ENCODE data around the gene MYH11. TPM values are rescaled to one million over a fixed set of nuclear protein-coding genes. Genes with fewer than 3 reads are reported as not detected.

MYH11 gene
- total RNA-seq, 1 experiment from 2014 or later, result not detected

DNA sequence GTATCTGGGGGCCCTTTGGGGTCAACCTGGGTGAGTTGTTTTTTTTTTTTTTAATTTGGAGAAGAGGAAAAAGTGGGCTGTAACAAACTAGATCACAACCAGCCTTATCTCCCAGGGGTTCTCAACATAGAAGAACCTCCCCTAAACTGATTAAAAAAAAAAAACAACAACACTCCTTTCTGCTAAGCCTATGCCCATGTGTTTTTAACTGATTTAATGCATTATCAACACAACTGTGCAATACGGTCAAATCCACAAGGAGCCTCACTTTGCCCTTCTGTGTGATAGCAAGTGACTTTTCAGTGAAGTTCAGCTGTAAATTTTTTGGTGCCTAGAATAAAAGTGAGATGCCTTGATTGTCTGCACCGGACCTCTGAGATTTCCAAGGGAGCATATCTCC, 646 bp downstream of the MYH11 start:
- Histone ChIP-seq H3K9me3 (no peaks in the 10 kb centered on the region), H3K27me3 (replicated peaks; ENCODE audit: control insufficient read depth, insufficient read depth, low read length) (no peaks in the 10 kb centered on the region), H3K4me1 (no peaks in the 10 kb centered on the region), H3K4me3 (ENCODE audit: low read depth, low read length) (no peak overlapping the region), H3K36me3 (ENCODE audit: control insufficient read depth, insufficient read depth, low read length) (no peaks in the 10 kb centered on the region)
- intact Hi-C loops (cut with micrococcal nuclease; ENCODE audit: unreplicated experiment), result no loop called here
- Mint-ChIP-seq H3K36me3 (ENCODE audit: insufficient read depth, unreplicated experiment) (no peaks in the 10 kb centered on the region), H3K27me3 (ENCODE audit: insufficient read depth, unreplicated experiment) (peaks cover 16% of the 10 kb centered on the region), H3K9me3 (ENCODE audit: unreplicated experiment) (no peaks in the 10 kb centered on the region), H3K4me1 (ENCODE audit: low read depth, unreplicated experiment) (peaks cover 9% of the 10 kb centered on the region), H3K27ac (ENCODE audit: unreplicated experiment) (no peak overlapping the region), H3K4me3 (ENCODE audit: unreplicated experiment) (no peak overlapping the region)
- no peak for TF ChIP-seq CTCF (IDR thresholded peaks at IDR 0.05; ENCODE audit: insufficient read depth in 1 of 2, low read depth in 1 of 2, low read length in 1 of 2, severe bottlenecking in 1 of 2, unreplicated experiment in 1 of 2)
- no peak for DNase-seq
- CTCF ChIA-PET, result no interaction called here
- POLR2A ChIA-PET, result no interaction called here
- no TSS peak for BruUV-seq (replicated peaks)

DNA sequence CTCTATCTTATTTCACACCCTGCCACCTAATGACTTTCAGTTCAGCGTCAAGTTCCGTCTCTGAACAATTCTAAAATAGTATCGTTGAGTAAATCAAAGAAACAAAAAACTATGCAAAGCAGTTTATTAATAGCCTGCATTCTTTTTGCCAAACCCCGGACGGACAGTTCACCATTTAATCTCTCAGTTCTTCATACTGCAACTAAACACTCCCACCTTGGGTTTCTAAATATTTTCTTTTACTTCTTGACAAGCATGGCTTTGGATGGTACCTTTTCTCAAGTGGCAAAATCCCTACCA, 1.2 kb downstream of the MYH11 start:
- H3K27me3 ChIP-seq (replicated peaks; ENCODE audit: control insufficient read depth, insufficient read depth, low read length), result no peaks in the 10 kb centered on the region
- H3K4me3 ChIP-seq (ENCODE audit: low read depth, low read length), result no peak overlapping the region
- no peaks in the 10 kb centered on the region for H3K4me1 ChIP-seq
- Mint-ChIP-seq H3K4me1 (ENCODE audit: low read depth, unreplicated experiment) (peaks cover 9% of the 10 kb centered on the region), H3K27me3 (ENCODE audit: insufficient read depth, unreplicated experiment) (peaks cover 16% of the 10 kb centered on the region), H3K27ac (ENCODE audit: unreplicated experiment) (no peak overlapping the region), H3K9me3 (ENCODE audit: unreplicated experiment) (no peaks in the 10 kb centered on the region), H3K36me3 (ENCODE audit: insufficient read depth, unreplicated experiment) (no peaks in the 10 kb centered on the region), H3K4me3 (ENCODE audit: unreplicated experiment) (no peak overlapping the region)
- DNase-seq, result no peak
- TF ChIP-seq CTCF (IDR thresholded peaks at IDR 0.05; ENCODE audit: insufficient read depth in 1 of 2, low read depth in 1 of 2, low read length in 1 of 2, severe bottlenecking in 1 of 2, unreplicated experiment in 1 of 2), result no peak
- BruUV-seq (replicated peaks), result no TSS peak
- ChIA-PET POLR2A (no interaction called here), CTCF (no interaction called here)
- intact Hi-C loops (cut with micrococcal nuclease; ENCODE audit: unreplicated experiment), result no loop called here
- no peaks in the 10 kb centered on the region for H3K9me3 ChIP-seq
- no peaks in the 10 kb centered on the region for H3K36me3 ChIP-seq (ENCODE audit: control insufficient read depth, insufficient read depth, low read length)

DNA sequence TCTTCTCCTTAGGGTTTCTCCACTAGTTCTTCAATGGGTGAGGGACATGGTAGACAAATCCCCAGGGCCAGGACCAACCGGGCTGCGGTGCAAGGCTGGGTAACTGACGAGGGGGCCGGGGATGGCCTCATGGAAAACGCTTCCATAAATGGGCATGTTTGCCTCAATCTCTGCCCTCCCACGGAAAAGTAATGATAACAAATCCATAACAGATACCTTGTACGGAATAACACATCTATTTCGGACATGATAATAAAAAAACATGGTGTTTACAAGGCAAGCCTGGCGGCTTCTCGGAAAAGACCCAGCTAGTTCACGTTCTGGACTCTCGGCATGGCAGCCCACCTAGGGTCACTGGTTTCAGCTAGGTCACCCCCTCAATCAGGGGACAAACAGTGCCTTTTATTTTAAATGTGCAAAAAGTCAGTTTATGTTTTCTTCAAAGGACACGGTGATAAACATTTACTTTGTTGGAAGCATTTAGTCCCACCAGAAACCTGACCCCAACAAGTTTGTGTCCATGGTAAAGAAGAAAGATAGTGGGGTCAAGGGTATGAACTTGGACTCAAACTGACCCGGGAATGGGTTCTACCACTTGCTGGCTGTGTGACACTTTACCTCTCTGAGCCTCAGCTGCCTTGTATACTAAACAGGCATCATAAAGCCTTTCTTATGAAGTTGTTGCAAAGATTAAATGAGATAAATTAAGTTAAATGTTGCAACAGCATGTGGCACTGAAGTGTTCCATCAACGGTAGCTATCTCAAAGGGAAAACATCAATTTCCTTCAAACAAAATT, 1.7 kb downstream of the MYH11 start:
- H3K4me3 ChIP-seq (ENCODE audit: low read depth, low read length), result no peak overlapping the region
- no peaks in the 10 kb centered on the region for H3K36me3 ChIP-seq (ENCODE audit: control insufficient read depth, insufficient read depth, low read length)
- no peak for DNase-seq
- BruUV-seq (replicated peaks), result no TSS peak
- Mint-ChIP-seq H3K9me3 (ENCODE audit: unreplicated experiment) (no peaks in the 10 kb centered on the region), H3K4me1 (ENCODE audit: low read depth, unreplicated experiment) (peaks cover 9% of the 10 kb centered on the region), H3K27ac (ENCODE audit: unreplicated experiment) (no peak overlapping the region), H3K4me3 (ENCODE audit: unreplicated experiment) (no peak overlapping the region), H3K27me3 (ENCODE audit: insufficient read depth, unreplicated experiment) (peaks cover 16% of the 10 kb centered on the region), H3K36me3 (ENCODE audit: insufficient read depth, unreplicated experiment) (no peaks in the 10 kb centered on the region)
- intact Hi-C loops (cut with micrococcal nuclease; ENCODE audit: unreplicated experiment), result no loop called here
- POLR2A ChIA-PET, result no interaction called here
- no peaks in the 10 kb centered on the region for H3K4me1 ChIP-seq
- no peaks in the 10 kb centered on the region for H3K9me3 ChIP-seq
- TF ChIP-seq CTCF (IDR thresholded peaks at IDR 0.05; ENCODE audit: insufficient read depth in 1 of 2, low read depth in 1 of 2, low read length in 1 of 2, severe bottlenecking in 1 of 2, unreplicated experiment in 1 of 2), result no peak
- no peaks in the 10 kb centered on the region for H3K27me3 ChIP-seq (replicated peaks; ENCODE audit: control insufficient read depth, insufficient read depth, low read length)
- CTCF ChIA-PET, result no interaction called here

Measured in Caco-2 (cell line).